Hepatocyte (in vitro differentiated cells): Measurements from ENCODE around the gene FAM240A. TPM values are rescaled to one million over a fixed set of nuclear protein-coding genes. Genes with fewer than 3 reads are reported as not detected.

Source experiments
- DNase-seq: peaks from one replicate; pipeline ENCODE4 v3.0.0-alpha.2; 2016; ENCODE audit warnings: low spot score
- H2AFZ ChIP-seq: fragments of 200-600 bp; sonication (generic); 2 replicates; pipeline ENCODE4 v1.6.0; 2016; ENCODE audit warnings: antibody characterized with exemption, mild to moderate bottlenecking
- H3K27ac ChIP-seq: fragments of 200-600 bp; sonication (generic); 2 replicates; pipeline ENCODE4 v1.5.1; 2016; ENCODE audit warnings: mild to moderate bottlenecking
- H3K27me3 ChIP-seq: fragments of 200-600 bp; sonication (generic); 2 replicates; pipeline ENCODE4 v1.6.1; 2016
- H3K36me3 ChIP-seq: fragments of 200-600 bp; sonication (generic); replicated peaks from 2 replicates; pipeline ENCODE4 v1.5.1; 2016; ENCODE audit warnings: low read depth; ENCODE audit not compliant: insufficient read depth
- H3K4me1 ChIP-seq: fragments of 200-600 bp; sonication (generic); 2 replicates; pipeline ENCODE4 v1.5.1; 2016; ENCODE audit warnings: mild to moderate bottlenecking, moderate library complexity; ENCODE audit not compliant: insufficient read depth
- H3K4me2 ChIP-seq: fragments of 200-600 bp; sonication (generic); 2 replicates; pipeline ENCODE4 v1.6.0; 2016
- H3K4me3 ChIP-seq: fragments of 200-600 bp; sonication (generic); 2 replicates; pipeline ENCODE4 v1.5.1; 2016; ENCODE audit warnings: mild to moderate bottlenecking
- H3K79me2 ChIP-seq: fragments of 200-600 bp; sonication (generic); 2 replicates; pipeline ENCODE4 v1.6.0; 2017; ENCODE audit warnings: mild to moderate bottlenecking
- H3K9me2 ChIP-seq: fragments of 200-600 bp; sonication (generic); replicated peaks from 2 replicates; pipeline ENCODE4 v1.6.0; 2017; ENCODE audit warnings: mild to moderate bottlenecking; ENCODE audit not compliant: insufficient read depth
- H3K9me3 ChIP-seq: fragments of 200-600 bp; sonication (generic); 2 replicates; pipeline ENCODE4 v1.5.1; 2016; ENCODE audit warnings: low read depth, mild to moderate bottlenecking
- H4K20me1 ChIP-seq: fragments of 200-600 bp; sonication (generic); 2 replicates; pipeline ENCODE4 v1.6.0; 2016; ENCODE audit warnings: mild to moderate bottlenecking; ENCODE audit not compliant: insufficient read depth, poor library complexity, severe bottlenecking
- CTCF ChIP-seq: fragments of 200-600 bp; sonication (generic); IDR thresholded peaks from 2 replicates; pipeline ENCODE4 v1.5.1; 2016; ENCODE audit warnings: antibody characterized with exemption, mild to moderate bottlenecking; ENCODE audit not compliant: poor library complexity
- EZH2 ChIP-seq: fragments of 200-600 bp; sonication (generic); IDR thresholded peaks from 2 replicates; pipeline ENCODE4 v1.6.1; 2016; ENCODE audit warnings: antibody characterized with exemption, mild to moderate bottlenecking, borderline replicate concordance
- EZH2phosphoT487 ChIP-seq: fragments of 200-600 bp; sonication (generic); IDR thresholded peaks from one replicate; pipeline ENCODE4 v1.6.1; 2018; ENCODE audit warnings: antibody characterized with exemption, mild to moderate bottlenecking, low read depth, moderate library complexity; ENCODE audit not compliant: unreplicated experiment, severe bottlenecking
- WGBS: methylation state at CpG from one replicate; pipeline ENCODE4 v1.1.6; 2016; ENCODE audit warnings: low lambda C conversion rate; ENCODE audit errors: missing lambda C conversion rate; 5-methylcytosine and 5-hydroxymethylcytosine counted together
- polyA plus RNA-seq: library from polyadenylated mRNA; unstranded; fragments of >200 nt; fragmentation: Nextera tagmentation; extraction: Ambion mirVana; gene quantifications from 2 replicates; pipeline ENCODE4 v1.2.1, GENCODE V29; 2016
- total RNA-seq: library from RNA; depleted of rRNA; stranded (reverse); fragments of >200 nt; gene quantifications from 2 replicates; pipeline ENCODE4 v1.2.3, GENCODE V29; 2014

FAM240A gene
- total and polyA plus RNA-seq, 2 experiments from 2014 or later = not detected

DNA sequence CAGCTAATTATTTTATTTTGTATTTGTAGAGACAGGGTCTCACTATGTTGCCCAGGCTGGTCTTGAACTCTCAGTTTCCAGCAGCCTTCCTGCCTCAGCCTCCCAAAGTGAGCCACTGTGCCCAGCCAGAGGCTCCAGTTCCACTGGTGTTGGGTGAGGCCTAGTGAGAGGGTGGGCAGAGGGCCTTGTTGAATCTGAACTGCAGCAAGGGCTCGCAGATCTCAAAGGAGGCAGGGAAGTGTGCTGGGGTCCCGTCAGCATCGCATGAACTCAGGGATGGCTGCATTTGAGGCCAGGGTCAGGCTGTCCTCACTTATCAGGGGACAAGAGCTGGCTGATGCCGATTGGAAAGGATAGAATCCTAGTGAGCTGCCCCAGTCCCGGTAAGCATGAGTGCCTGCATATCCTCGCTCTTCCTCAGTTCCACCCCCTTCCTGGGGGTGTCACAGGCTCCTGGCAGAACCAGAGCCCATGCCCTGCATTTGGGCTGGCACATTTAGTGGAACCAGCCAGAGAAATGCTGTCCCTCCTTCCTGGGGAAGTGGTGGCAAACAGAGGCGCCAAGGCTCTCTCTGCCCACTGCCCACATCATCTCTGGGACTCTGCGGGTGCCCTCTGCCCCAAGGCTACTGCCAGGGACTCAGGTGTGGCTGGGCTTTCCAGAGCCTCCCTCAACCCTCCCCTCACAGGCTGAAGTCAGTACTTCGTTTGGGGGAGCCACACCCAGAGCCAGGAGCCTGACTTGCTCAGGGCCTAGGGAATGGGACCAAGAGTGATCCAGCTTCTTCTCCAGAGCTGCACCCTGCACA, 57.1 kb downstream of the FAM240A start:
- Histone ChIP-seq H3K4me2 (no peak overlapping the region), H3K79me2 (no peaks in the 10 kb centered on the region), H4K20me1 (no peaks in the 10 kb centered on the region), H3K4me1 (no peaks in the 10 kb centered on the region), H3K4me3 (no peak overlapping the region), H3K9me3 (no peaks in the 10 kb centered on the region), H2AFZ (no peak overlapping the region), H3K27me3 (no peaks in the 10 kb centered on the region), H3K36me3 (no peaks in the 10 kb centered on the region), H3K9me2 (no peaks in the 10 kb centered on the region), H3K27ac (no peak overlapping the region)
- 88% methylated on average over 9 of the region's 9 CpGs for WGBS
- no peak for TF ChIP-seq CTCF
- DNase-seq = no peak

- H3K36me3 ChIP-seq = no peaks in the 10 kb centered on the region
- no peak for DNase-seq
- WGBS = 88% methylated on average over 17 of the region's 17 CpGs
- H3K4me3 ChIP-seq = no peak overlapping the region
- no peaks in the 10 kb centered on the region for H3K4me1 ChIP-seq
- H3K79me2 ChIP-seq = no peaks in the 10 kb centered on the region
- no peaks in the 10 kb centered on the region for H4K20me1 ChIP-seq
- TF ChIP-seq CTCF = no peak
- TF ChIP-seq EZH2phosphoT487 = no peak
- TF ChIP-seq EZH2 = no peak
- no peaks in the 10 kb centered on the region for H3K9me3 ChIP-seq
- no peaks in the 10 kb centered on the region for H3K27me3 ChIP-seq
- H3K4me2 ChIP-seq = no peak overlapping the region
- no peak overlapping the region for H2AFZ ChIP-seq
- H3K9me2 ChIP-seq = no peaks in the 10 kb centered on the region
- no peak overlapping the region for H3K27ac ChIP-seq
These were observed 57.9 kb downstream of the FAM240A start for GRCh38 chr3:46670000-46670890.

- no peak overlapping the region for H2AFZ ChIP-seq
- no peaks in the 10 kb centered on the region for H3K9me2 ChIP-seq
- H3K4me2 ChIP-seq = no peak overlapping the region
- TF ChIP-seq EZH2 (no peak), EZH2phosphoT487 (no peak), CTCF (no peak)
- no peaks in the 10 kb centered on the region for H4K20me1 ChIP-seq
- H3K9me3 ChIP-seq = no peaks in the 10 kb centered on the region
- no peak overlapping the region for H3K27ac ChIP-seq
- no peaks in the 10 kb centered on the region for H3K79me2 ChIP-seq
- no peak for DNase-seq
- no peaks in the 10 kb centered on the region for H3K4me1 ChIP-seq
- no peaks in the 10 kb centered on the region for H3K36me3 ChIP-seq
- H3K27me3 ChIP-seq = no peaks in the 10 kb centered on the region
- 91% methylated on average over 4 of the region's 4 CpGs for WGBS
- no peak overlapping the region for H3K4me3 ChIP-seq
These were observed 58.6 kb downstream of the FAM240A start for GRCh38 chr3:46670891-46671427.
